Liver (tissue), 9 donors: ENCODE measurements around the gene TOR1AIP2. TPM values are rescaled to one million over a fixed set of nuclear protein-coding genes. Genes with fewer than 3 reads are reported as not detected.

Experiments used
- DNase-seq: peaks from one replicate; pipeline ENCODE4 v3.0.0-alpha.2; 2017; ENCODE audit warnings: low spot score
- H3K27ac ChIP-seq, 2 donors: one replicate each; pipeline ENCODE4 v1.7.0; 2013; ENCODE audit warnings: inconsistent platforms in 2 of 2, low read length in 2 of 2, control low read depth in 1 of 2, low read depth in 1 of 2, mild to moderate bottlenecking in 1 of 2
- H3K27me3 ChIP-seq, 4 donors: one replicate each; pipeline versions ENCODE4 v1.6.1 to v1.7.0; 2013; ENCODE audit warnings: low read length in 3 of 4, inconsistent platforms in 1 of 4, mild to moderate bottlenecking in 1 of 4, moderate library complexity in 1 of 4; ENCODE audit not compliant: control insufficient read depth in 4 of 4, insufficient read depth in 4 of 4
- H3K36me3 ChIP-seq, 4 donors: one replicate each; pipeline versions ENCODE4 v1.6.1 to v1.7.0; 2013; ENCODE audit warnings: low read length in 3 of 4, mild to moderate bottlenecking in 3 of 4, low read depth in 1 of 4, moderate library complexity in 1 of 4; ENCODE audit not compliant: control insufficient read depth in 4 of 4, insufficient read depth in 3 of 4
- H3K4me1 ChIP-seq, 4 donors: one replicate each; pipeline versions ENCODE4 v1.6.1 to v1.7.0; 2013; ENCODE audit warnings: low read length in 3 of 4, mild to moderate bottlenecking in 3 of 4, moderate library complexity in 1 of 4; ENCODE audit not compliant: control insufficient read depth in 4 of 4, insufficient read depth in 4 of 4
- H3K4me3 ChIP-seq, 3 donors: one replicate each; pipeline versions ENCODE4 v1.6.1 to v1.7.0; 2013; ENCODE audit warnings: low read length in 3 of 3, control low read depth in 1 of 3, low read depth in 1 of 3, mild to moderate bottlenecking in 1 of 3
- H3K9ac ChIP-seq, 2 donors: one replicate each; pipeline ENCODE4 v1.7.0; 2013; ENCODE audit warnings: low read length in 2 of 2, mild to moderate bottlenecking in 2 of 2, moderate library complexity in 2 of 2, control low read depth in 1 of 2, low read depth in 1 of 2
- H3K9me3 ChIP-seq, 4 donors: one replicate each; pipeline versions ENCODE4 v1.6.1 to v1.7.0; 2013; ENCODE audit warnings: low read length in 3 of 4; ENCODE audit not compliant: control insufficient read depth in 4 of 4
- ATF3 ChIP-seq: IDR thresholded peaks from 2 replicates; pipeline ENCODE4 v1.6.1; 2016; ENCODE audit warnings: antibody characterized with exemption
- CTCF ChIP-seq: fragments of 150-350 bp; IDR thresholded peaks from 2 replicates; pipeline ENCODE4 v1.5.1; 2017; ENCODE audit warnings: improper control_type of control experiment, low read depth, low read length; ENCODE audit not compliant: missing input control
- EGR1 ChIP-seq, 2 donors: IDR thresholded peaks; 2 replicates each; pipeline ENCODE4 v1.6.1; 2016 to 2018; ENCODE audit warnings: antibody characterized with exemption in 2 of 2, low read depth in 2 of 2
- FOXA2 ChIP-seq: IDR thresholded peaks from 2 replicates; pipeline ENCODE4 v1.6.1; 2016; ENCODE audit warnings: antibody characterized with exemption
- GABPA ChIP-seq, 2 donors: IDR thresholded peaks in 1 of 2; conservative IDR thresholded peaks in 1 of 2; 2 replicates each; pipeline ENCODE4 v1.6.1; 2016; ENCODE audit warnings: antibody characterized with exemption in 2 of 2, mild to moderate bottlenecking in 1 of 2, moderate library complexity in 1 of 2
- HNF4A ChIP-seq, 2 donors: conservative IDR thresholded peaks; 2 replicates each; pipeline ENCODE4 v1.6.1; 2016; ENCODE audit warnings: antibody characterized with exemption in 2 of 2, mild to moderate bottlenecking in 2 of 2
- HNF4G ChIP-seq: IDR thresholded peaks from 2 replicates; pipeline ENCODE4 v1.6.1; 2016; ENCODE audit warnings: antibody characterized with exemption
- JUND ChIP-seq, 2 donors: IDR thresholded peaks; 2 replicates each; pipeline ENCODE4 v1.6.1; 2016; ENCODE audit warnings: antibody characterized with exemption in 2 of 2
- MAX ChIP-seq: IDR thresholded peaks from 2 replicates; pipeline ENCODE4 v1.6.1; 2016; ENCODE audit warnings: antibody characterized with exemption
- NR2F2 ChIP-seq: IDR thresholded peaks from 2 replicates; pipeline ENCODE4 v1.6.1; 2016; ENCODE audit warnings: antibody characterized with exemption
- REST ChIP-seq: IDR thresholded peaks from 2 replicates; pipeline ENCODE4 v1.6.1; 2016; ENCODE audit warnings: antibody characterized with exemption, mild to moderate bottlenecking
- RXRA ChIP-seq, 2 donors: IDR thresholded peaks; 2 replicates each; pipeline ENCODE4 v1.6.1; 2017 to 2018; ENCODE audit warnings: antibody characterized with exemption in 2 of 2, mild to moderate bottlenecking in 1 of 2
- SP1 ChIP-seq: IDR thresholded peaks from 2 replicates; pipeline ENCODE4 v1.6.1; 2018; ENCODE audit warnings: antibody characterized with exemption, mild to moderate bottlenecking
- ZBTB33 ChIP-seq: IDR thresholded peaks from 2 replicates; pipeline ENCODE4 v1.6.1; 2016; ENCODE audit warnings: antibody characterized with exemption
- WGBS: extraction: QIAGEN DNeasy Blood & Tissue Kit; methylation state at CpG from one replicate; pipeline ENCODE4 v1.1.7; 2013; 5-methylcytosine and 5-hydroxymethylcytosine counted together
- polyA plus RNA-seq, 2 donors: library from polyadenylated mRNA; stranded (reverse) in 1 of 2; unstranded in 1 of 2; fragments of 200-250 nt in 1 of 2; fragments of >200 nt in 1 of 2; fragmentation: Nextera tagmentation in 1 of 2; extraction: Ambion mirVana in 1 of 2; gene quantifications; one replicate each; pipeline versions ENCODE4 v1.2.1 to v1.2.3, GENCODE V29; 2013 to 2015
- total RNA-seq, 2 donors: library from RNA; depleted of rRNA; stranded (reverse); fragments of >200 nt; gene quantifications; one replicate each; pipeline ENCODE4 v1.2.3, GENCODE V29; 2014
- donor health status: healthy.
- donor health status: healthy.
- donor health status: healthy.
- donor health status: healthy.
- donor health status: healthy.

TOR1AIP2 gene
- total and polyA plus RNA-seq, 4 donors: 12.7 to 124 (median 38.6) TPM

- H3K27ac ChIP-seq: no peak overlapping the region
- 64% methylated on average over 14 of the region's 14 CpGs for WGBS
These were observed 58.8 kb downstream of the TOR1AIP2 start for GRCh38 chr1:179818743-179819173.

GRCh38 chr1:179818260-179818659, 59.3 kb downstream of the TOR1AIP2 start:
- no peak overlapping the region for H3K4me3 ChIP-seq
- no peak for TF ChIP-seq MAX
- no peak for TF ChIP-seq HNF4G
- no peak for TF ChIP-seq FOXA2
- TF ChIP-seq JUND (IDR thresholded peaks at IDR 0.05): no peak
- TF ChIP-seq GABPA (IDR thresholded peaks at IDR 0.05 in 1 of 2, conservative IDR thresholded peaks at IDR 0.05 in 1 of 2): no peak
- no peak for TF ChIP-seq ATF3
- no peak for TF ChIP-seq CTCF
- no peak for TF ChIP-seq EGR1 (IDR thresholded peaks at IDR 0.05; ENCODE audit: low read depth in 2 of 2)
- TF ChIP-seq SP1: no peak
- TF ChIP-seq REST: no peak
- H3K36me3 ChIP-seq: no peaks in the 10 kb centered on the region
- WGBS: 93% methylated on average over 7 of the region's 7 CpGs
- H3K4me1 ChIP-seq: peaks cover 0 to 16% (median 10%) of the 10 kb centered on the region in 4 donors
- DNase-seq: no peak
- no peak overlapping the region for H3K27ac ChIP-seq
- H3K27me3 ChIP-seq: no peaks in the 10 kb centered on the region
- no peak overlapping the region for H3K9ac ChIP-seq
- H3K9me3 ChIP-seq: no peaks in the 10 kb centered on the region

More at GRCh38 chr1:179818743-179819173, 58.8 kb downstream of the TOR1AIP2 start:
- Histone ChIP-seq H3K36me3 (no peaks in the 10 kb centered on the region), H3K4me3 (no peak overlapping the region), H3K4me1 (peaks cover 0 to 16% (median 10%) of the 10 kb centered on the region in 4 donors), H3K27me3 (no peaks in the 10 kb centered on the region), H3K9ac (no peak overlapping the region), H3K9me3 (no peaks in the 10 kb centered on the region)
- no peak for DNase-seq
- no peak for TF ChIP-seq HNF4A (conservative IDR thresholded peaks at IDR 0.05)
- no peak for TF ChIP-seq HNF4G
- no peak for TF ChIP-seq ATF3
- TF ChIP-seq RXRA (IDR thresholded peaks at IDR 0.05): no peak
- TF ChIP-seq MAX: no peak
- TF ChIP-seq ZBTB33: no peak
- TF ChIP-seq JUND (IDR thresholded peaks at IDR 0.05): no peak
- TF ChIP-seq SP1: no peak
- no peak for TF ChIP-seq NR2F2
- no peak for TF ChIP-seq GABPA (IDR thresholded peaks at IDR 0.05 in 1 of 2, conservative IDR thresholded peaks at IDR 0.05 in 1 of 2)
